HepG2 (cell line): ENCODE results near the gene SMIM38. TPM values are rescaled to one million over a fixed set of nuclear protein-coding genes. Genes with fewer than 3 reads are reported as not detected.

Source experiments
- ATAC-seq: fragments of 200-7000 bp; cut with Tn5 transposase; 3 replicates; pipeline ENCODE4 v1.9.1; 2020; ENCODE audit warnings: mild to moderate bottlenecking, moderate library complexity
- BruUV-seq: library from RNA; stranded (reverse); fragments of 400-500 nt; replicated peaks from 2 replicates; lab custom pipeline; 2021; lab: Mats Ljungman, UMichigan
- CTCF ChIA-PET: fragments of 300-600 bp; formaldehyde crosslinking; extraction: SDS; loops from one replicate; lab custom pipeline; 2021; ENCODE audit warnings: low total read pairs, inconsistent platforms, low intra/inter-chr PET ratio; lab: Yijun Ruan, JAX
- POLR2A ChIA-PET: fragments of 350-600 bp; sonication (Branson Sonifier 250); formaldehyde crosslinking; loops from one replicate; lab custom pipeline; 2020; ENCODE audit warnings: antibody characterized with exemption, inconsistent platforms; lab: Yijun Ruan, JAX
- DNase-seq: peaks from one replicate; pipeline ENCODE4 v3.0.0-alpha.2; 2015; ENCODE audit warnings: low spot score
- FAIRE-seq: peaks from 3 replicates; lab custom pipeline; 2011; peaks lifted over from hg19 to GRCh38; lab: Jason Lieb, UNC
- H2AFZ ChIP-seq: one replicate; pipeline ENCODE4 v1.6.1; 2011; ENCODE audit warnings: low read length, inconsistent platforms
- H3K27ac ChIP-seq: fragments of 300-600 bp; 3 replicates; pipeline ENCODE4 v1.8.0; 2011; ENCODE audit warnings: mixed run types, mild to moderate bottlenecking, mixed read lengths, low read length, inconsistent platforms; ENCODE audit not compliant: insufficient read depth; ENCODE audit errors: extremely low read length
- H3K27me3 ChIP-seq, 2 experiments: fragments of 200-600 bp in 1 of 2; 2 replicates in 1 of 2; 3 replicates in 1 of 2; pipeline versions ENCODE4 v1.6.0 to v1.8.0; 2011; ENCODE audit warnings: low read length in 2 of 2, mild to moderate bottlenecking in 2 of 2, moderate library complexity in 2 of 2, inconsistent platforms in 1 of 2; ENCODE audit not compliant: insufficient read depth in 2 of 2, control insufficient read depth in 1 of 2
- H3K36me3 ChIP-seq, 2 experiments: fragments of 200-600 bp in 1 of 2; replicated peaks in 1 of 2; 2 replicates in 1 of 2; 3 replicates in 1 of 2; pipeline versions ENCODE4 v1.5.1 to v1.8.0; 2011; ENCODE audit warnings: low read length in 2 of 2, inconsistent platforms in 1 of 2; ENCODE audit not compliant: insufficient read depth in 2 of 2, control insufficient read depth in 1 of 2
- H3K4me1 ChIP-seq: 2 replicates; pipeline ENCODE4 v1.5.1; 2012; ENCODE audit warnings: low read length, inconsistent platforms; ENCODE audit not compliant: insufficient read depth
- H3K4me2 ChIP-seq: 2 replicates; pipeline ENCODE4 v1.6.0; 2011; ENCODE audit warnings: low read depth, low read length, inconsistent platforms
- H3K4me3 ChIP-seq, 3 experiments: fragments of 200-600 bp in 1 of 3; sonication (generic), shearing (Covaris generic) in 1 of 3; replicated peaks in 1 of 3; 2 replicates each; pipeline ENCODE4 v1.5.1; 2011 to 2016; ENCODE audit warnings: low read length in 3 of 3, inconsistent platforms in 2 of 3, low read depth in 2 of 3, mild to moderate bottlenecking in 2 of 3, control low read depth in 1 of 3, mixed read lengths in 1 of 3; ENCODE audit not compliant: insufficient read depth in 1 of 3
- H3K79me2 ChIP-seq: one replicate; pipeline ENCODE4 v1.6.1; 2011; ENCODE audit warnings: low read length, inconsistent platforms; ENCODE audit not compliant: insufficient read depth
- H3K9ac ChIP-seq: 2 replicates; pipeline ENCODE4 v1.6.0; 2011; ENCODE audit warnings: mild to moderate bottlenecking, low read depth, low read length, inconsistent platforms; ENCODE audit not compliant: insufficient read depth
- H3K9me3 ChIP-seq: 2 replicates; pipeline ENCODE4 v1.5.1; 2012; ENCODE audit warnings: mild to moderate bottlenecking, low read length
- H4K20me1 ChIP-seq: 2 replicates; pipeline ENCODE4 v1.6.0; 2011; ENCODE audit warnings: inconsistent platforms, mild to moderate bottlenecking, low read length, moderate library complexity; ENCODE audit not compliant: insufficient read depth
- HES4 ChIP-seq: sonication (generic); formaldehyde crosslinking; IDR thresholded peaks from 2 replicates; pipeline ENCODE4 v1.9.0; 2021; ENCODE audit warnings: mild to moderate bottlenecking, missing genetic modification reagents, borderline replicate concordance
- HMG20B ChIP-seq: conservative IDR thresholded peaks from 2 replicates; pipeline ENCODE4 v1.6.1; 2016; ENCODE audit warnings: missing genetic modification reagents, missing compliant biosample characterization
- NCOA1 ChIP-seq: sonication (generic); formaldehyde crosslinking; IDR thresholded peaks from 2 replicates; pipeline ENCODE4 v1.9.0; 2021; ENCODE audit warnings: missing genetic modification reagents
- SATB2 ChIP-seq: sonication (generic); formaldehyde crosslinking; IDR thresholded peaks from 2 replicates; pipeline ENCODE4 v1.5.0; 2020; ENCODE audit warnings: missing genetic modification reagents
- TOPORS ChIP-seq: sonication (generic); formaldehyde crosslinking; IDR thresholded peaks from 2 replicates; pipeline ENCODE4 v1.8.0; 2023; ENCODE audit warnings: mild to moderate bottlenecking, missing genetic modification reagents
- TRIM24 ChIP-seq: sonication (generic); formaldehyde crosslinking; IDR thresholded peaks from 2 replicates; pipeline ENCODE4 v1.8.0; 2022; ENCODE audit warnings: mild to moderate bottlenecking, missing genetic modification reagents
- ZNF350 ChIP-seq: sonication (generic); formaldehyde crosslinking; IDR thresholded peaks from 2 replicates; pipeline ENCODE4 v1.4.0; 2020; ENCODE audit warnings: mild to moderate bottlenecking, low read depth, missing genetic modification reagents, borderline replicate concordance
- WGBS: methylation state at CpG from one replicate; pipeline ENCODE4 v1.1.6; 2017; ENCODE audit warnings: low lambda C conversion rate; 5-methylcytosine and 5-hydroxymethylcytosine counted together
- in situ Hi-C: cut with HindIII; loops from 2 replicates; pipeline ENCODE4 v1.10.0; 2017; ENCODE audit warnings: low pct_unique_long_range_greater_than_20kb; ENCODE audit not compliant: extremely low pct_ligation_motif_present
- intact Hi-C: fragments of 100-400 bp; cut with micrococcal nuclease; formaldehyde crosslinking; loops from one replicate; pipeline ENCODE4 v1.10.0; 2022; ENCODE audit not compliant: unreplicated experiment
- polyA plus RNA-seq, 8 experiments: library from polyadenylated mRNA; depleted of rRNA in 3 of 8; stranded (reverse) in 7 of 8; unstranded in 1 of 8; fragments of >200 nt; fragmentation: Illumina TruSeq in 4 of 8; extraction: Trizol in 4 of 8; gene quantifications; 2 replicates each; pipeline versions ENCODE4 v1.2.1 to v1.2.3, GENCODE V29; 2011 to 2016; ENCODE audit warnings: low read depth in 4 of 8, missing spikeins in 1 of 8, mixed read lengths in 1 of 8; ENCODE audit not compliant: insufficient read depth in 1 of 8
- total RNA-seq, 5 experiments: library from RNA; depleted of rRNA; stranded (reverse); fragments of >200 nt; fragmentation: Illumina TruSeq; extraction: Trizol; gene quantifications; 2 replicates each; pipeline ENCODE4 v1.2.3, GENCODE V29; 2016; ENCODE audit warnings: low read depth in 1 of 5
- TF ChIP-seq, protein P1 (sequence below): sonication (generic); formaldehyde crosslinking; IDR thresholded peaks from 2 replicates; pipeline ENCODE4 v1.4.0; 2020; ENCODE audit warnings: mild to moderate bottlenecking, missing genetic modification reagents, borderline replicate concordance
- TF ChIP-seq, protein P2 (sequence below): sonication (generic); formaldehyde crosslinking; IDR thresholded peaks from 2 replicates; pipeline ENCODE4 v1.8.0; 2022; ENCODE audit warnings: missing genetic modification reagents, mild to moderate bottlenecking, borderline replicate concordance

SMIM38 gene
- total and polyA plus RNA-seq, 2 of the 13 experiments (the other 11 are each of a cell fraction or from before 2014, with no cell fraction given): 0.30 to 0.40 TPM

DNA sequence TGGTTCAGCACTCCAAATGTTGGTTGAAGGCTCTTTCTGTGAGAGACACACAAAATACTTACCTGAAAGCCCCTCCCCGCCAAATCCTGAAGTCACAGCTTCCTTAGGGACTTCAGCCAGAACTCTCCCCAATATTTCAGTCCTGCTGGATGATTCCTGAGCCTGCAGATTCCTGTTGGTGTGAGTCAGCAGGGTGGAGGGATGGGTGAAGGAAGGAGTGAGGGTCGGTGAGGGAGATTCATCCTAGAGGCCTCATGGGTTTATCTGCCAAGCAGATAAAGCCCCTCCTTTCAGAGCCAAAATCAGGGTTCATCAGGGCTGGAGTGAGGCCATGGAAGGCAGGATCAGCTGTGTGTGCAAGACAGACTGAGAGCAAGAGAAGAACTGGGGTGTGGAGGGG lies 37.9 kb downstream of the SMIM38 start:
- no peaks in the 10 kb centered on the region for H3K36me3 ChIP-seq
- BruUV-seq: no TSS peak
- no peaks in the 10 kb centered on the region for H3K4me1 ChIP-seq
- ATAC-seq (no peak), FAIRE-seq (no peak), DNase-seq (no peak)
- no peak overlapping the region for H2AFZ ChIP-seq
- H3K4me2 ChIP-seq: no peak overlapping the region
- no peaks in the 10 kb centered on the region for H3K9me3 ChIP-seq
- 43% methylated on average over 2 of the region's 2 CpGs for WGBS
- ChIA-PET CTCF (no interaction called here), POLR2A (no interaction called here)
- peaks cover 0 to 5% of the 10 kb centered on the region in 2 experiments; a peak in 2 of 5 replicates for H3K27me3 ChIP-seq
- in situ Hi-C loops (no loop called here), intact Hi-C loops (no loop called here)
- no peaks in the 10 kb centered on the region for H3K79me2 ChIP-seq
- H3K27ac ChIP-seq: no peak overlapping the region
- H3K4me3 ChIP-seq: no peak overlapping the region
- H4K20me1 ChIP-seq: no peaks in the 10 kb centered on the region
- no peak overlapping the region for H3K9ac ChIP-seq
- no peak for TF ChIP-seq TRIM24 (CRISPR knock-in tag)
- no peak for TF ChIP-seq HES4 (CRISPR knock-in tag)
- no peak for TF ChIP-seq HMG20B
- TF ChIP-seq NCOA1 (CRISPR knock-in tag): no peak
- TF ChIP-seq SATB2 (CRISPR knock-in tag): no peak
- TF ChIP-seq, protein P1, sequence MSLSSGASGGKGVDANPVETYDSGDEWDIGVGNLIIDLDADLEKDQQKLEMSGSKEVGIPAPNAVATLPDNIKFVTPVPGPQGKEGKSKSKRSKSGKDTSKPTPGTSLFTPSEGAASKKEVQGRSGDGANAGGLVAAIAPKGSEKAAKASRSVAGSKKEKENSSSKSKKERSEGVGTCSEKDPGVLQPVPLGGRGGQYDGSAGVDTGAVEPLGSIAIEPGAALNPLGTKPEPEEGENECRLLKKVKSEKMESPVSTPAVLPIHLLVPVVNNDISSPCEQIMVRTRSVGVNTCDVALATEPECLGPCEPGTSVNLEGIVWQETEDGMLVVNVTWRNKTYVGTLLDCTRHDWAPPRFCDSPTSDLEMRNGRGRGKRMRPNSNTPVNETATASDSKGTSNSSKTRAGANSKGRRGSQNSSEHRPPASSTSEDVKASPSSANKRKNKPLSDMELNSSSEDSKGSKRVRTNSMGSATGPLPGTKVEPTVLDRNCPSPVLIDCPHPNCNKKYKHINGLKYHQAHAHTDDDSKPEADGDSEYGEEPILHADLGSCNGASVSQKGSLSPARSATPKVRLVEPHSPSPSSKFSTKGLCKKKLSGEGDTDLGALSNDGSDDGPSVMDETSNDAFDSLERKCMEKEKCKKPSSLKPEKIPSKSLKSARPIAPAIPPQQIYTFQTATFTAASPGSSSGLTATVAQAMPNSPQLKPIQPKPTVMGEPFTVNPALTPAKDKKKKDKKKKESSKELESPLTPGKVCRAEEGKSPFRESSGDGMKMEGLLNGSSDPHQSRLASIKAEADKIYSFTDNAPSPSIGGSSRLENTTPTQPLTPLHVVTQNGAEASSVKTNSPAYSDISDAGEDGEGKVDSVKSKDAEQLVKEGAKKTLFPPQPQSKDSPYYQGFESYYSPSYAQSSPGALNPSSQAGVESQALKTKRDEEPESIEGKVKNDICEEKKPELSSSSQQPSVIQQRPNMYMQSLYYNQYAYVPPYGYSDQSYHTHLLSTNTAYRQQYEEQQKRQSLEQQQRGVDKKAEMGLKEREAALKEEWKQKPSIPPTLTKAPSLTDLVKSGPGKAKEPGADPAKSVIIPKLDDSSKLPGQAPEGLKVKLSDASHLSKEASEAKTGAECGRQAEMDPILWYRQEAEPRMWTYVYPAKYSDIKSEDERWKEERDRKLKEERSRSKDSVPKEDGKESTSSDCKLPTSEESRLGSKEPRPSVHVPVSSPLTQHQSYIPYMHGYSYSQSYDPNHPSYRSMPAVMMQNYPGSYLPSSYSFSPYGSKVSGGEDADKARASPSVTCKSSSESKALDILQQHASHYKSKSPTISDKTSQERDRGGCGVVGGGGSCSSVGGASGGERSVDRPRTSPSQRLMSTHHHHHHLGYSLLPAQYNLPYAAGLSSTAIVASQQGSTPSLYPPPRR (CRISPR knock-in tag): no peak
- TF ChIP-seq, protein P2, sequence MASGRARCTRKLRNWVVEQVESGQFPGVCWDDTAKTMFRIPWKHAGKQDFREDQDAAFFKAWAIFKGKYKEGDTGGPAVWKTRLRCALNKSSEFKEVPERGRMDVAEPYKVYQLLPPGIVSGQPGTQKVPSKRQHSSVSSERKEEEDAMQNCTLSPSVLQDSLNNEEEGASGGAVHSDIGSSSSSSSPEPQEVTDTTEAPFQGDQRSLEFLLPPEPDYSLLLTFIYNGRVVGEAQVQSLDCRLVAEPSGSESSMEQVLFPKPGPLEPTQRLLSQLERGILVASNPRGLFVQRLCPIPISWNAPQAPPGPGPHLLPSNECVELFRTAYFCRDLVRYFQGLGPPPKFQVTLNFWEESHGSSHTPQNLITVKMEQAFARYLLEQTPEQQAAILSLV (CRISPR knock-in tag): no peak
- no peak for TF ChIP-seq ZNF350 (CRISPR knock-in tag)
- no peak for TF ChIP-seq TOPORS
